ENCODE measurements around the gene FANCE. TPM values are rescaled to one million over a fixed set of nuclear protein-coding genes. Genes with fewer than 3 reads are reported as not detected.

The FANCE gene
- total RNA-seq, 1 donor from 2014 or later, result 7.5 TPM

DNA sequence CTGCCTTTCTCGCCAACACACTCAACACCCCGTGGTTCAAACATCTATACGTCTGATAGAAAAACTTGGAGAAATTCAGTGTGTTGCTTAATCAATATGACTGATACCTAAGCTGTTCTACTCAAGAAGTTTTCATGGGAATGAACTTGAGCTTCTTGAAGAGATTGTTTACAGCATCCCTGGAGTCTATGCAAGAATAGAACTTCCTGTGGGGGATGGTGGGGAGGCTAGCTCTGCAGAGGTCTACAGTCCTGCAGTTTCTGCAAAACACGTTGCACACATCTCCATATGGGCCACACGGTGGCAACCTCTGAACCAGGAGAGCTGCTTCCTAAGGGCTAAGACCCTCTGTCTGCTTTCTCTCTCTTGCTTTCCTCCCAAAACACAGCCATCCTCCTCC, 32.7 kb upstream of the FANCE start:
- DNase-seq (ENCODE audit: low read depth), result no peak
- TF ChIP-seq, protein P1, sequence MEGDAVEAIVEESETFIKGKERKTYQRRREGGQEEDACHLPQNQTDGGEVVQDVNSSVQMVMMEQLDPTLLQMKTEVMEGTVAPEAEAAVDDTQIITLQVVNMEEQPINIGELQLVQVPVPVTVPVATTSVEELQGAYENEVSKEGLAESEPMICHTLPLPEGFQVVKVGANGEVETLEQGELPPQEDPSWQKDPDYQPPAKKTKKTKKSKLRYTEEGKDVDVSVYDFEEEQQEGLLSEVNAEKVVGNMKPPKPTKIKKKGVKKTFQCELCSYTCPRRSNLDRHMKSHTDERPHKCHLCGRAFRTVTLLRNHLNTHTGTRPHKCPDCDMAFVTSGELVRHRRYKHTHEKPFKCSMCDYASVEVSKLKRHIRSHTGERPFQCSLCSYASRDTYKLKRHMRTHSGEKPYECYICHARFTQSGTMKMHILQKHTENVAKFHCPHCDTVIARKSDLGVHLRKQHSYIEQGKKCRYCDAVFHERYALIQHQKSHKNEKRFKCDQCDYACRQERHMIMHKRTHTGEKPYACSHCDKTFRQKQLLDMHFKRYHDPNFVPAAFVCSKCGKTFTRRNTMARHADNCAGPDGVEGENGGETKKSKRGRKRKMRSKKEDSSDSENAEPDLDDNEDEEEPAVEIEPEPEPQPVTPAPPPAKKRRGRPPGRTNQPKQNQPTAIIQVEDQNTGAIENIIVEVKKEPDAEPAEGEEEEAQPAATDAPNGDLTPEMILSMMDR (conservative IDR thresholded peaks at IDR 0.05; ENCODE audit: low read depth, low read length), result no peak
- H3K4me3 ChIP-seq (ENCODE audit: low read depth, low read length), result no peak overlapping the region

DNA sequence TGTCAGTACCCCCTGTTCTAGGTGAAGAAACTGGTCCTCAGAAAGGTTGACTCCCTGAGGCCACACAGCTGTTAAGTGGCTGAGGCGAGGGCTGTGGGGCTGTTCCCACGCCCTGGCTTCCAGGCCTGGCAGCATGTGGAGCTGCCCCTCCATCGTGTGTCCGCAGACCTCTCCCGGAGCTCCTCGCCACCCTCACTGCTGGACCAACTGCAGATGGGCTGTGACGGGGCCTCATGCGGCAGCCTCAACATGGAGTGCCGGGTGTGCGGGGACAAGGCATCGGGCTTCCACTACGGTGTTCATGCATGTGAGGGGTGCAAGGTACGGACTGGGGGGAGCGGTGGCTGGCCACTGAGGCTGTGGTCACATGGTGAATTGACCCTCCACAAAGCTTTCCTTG, 32.2 kb upstream of the FANCE start:
- no peak overlapping the region for H3K4me3 ChIP-seq (ENCODE audit: low read depth, low read length)
- TF ChIP-seq, protein P1 (conservative IDR thresholded peaks at IDR 0.05; ENCODE audit: low read depth, low read length), result no peak
- no peak for DNase-seq (ENCODE audit: low read depth)

DNA sequence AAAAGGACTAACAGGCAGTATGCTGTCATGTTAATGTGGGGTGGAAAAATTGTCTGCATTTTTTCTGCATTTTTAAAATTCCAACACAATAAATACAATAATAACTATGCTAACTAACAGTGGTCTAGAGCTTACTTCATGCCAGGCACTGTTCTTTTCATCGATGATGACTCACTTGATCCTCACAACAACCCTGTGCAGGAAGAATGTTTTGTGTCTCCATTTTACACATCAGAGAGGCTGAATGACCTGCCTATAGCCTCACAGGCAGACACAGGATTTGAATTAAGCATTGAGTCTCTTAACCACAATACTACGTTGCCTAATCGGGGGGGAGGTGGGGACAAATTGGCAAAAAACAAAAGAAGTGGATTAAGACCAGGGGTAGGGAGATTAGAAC, 26.9 kb upstream of the FANCE start:
- TF ChIP-seq, protein P1 (conservative IDR thresholded peaks at IDR 0.05; ENCODE audit: low read depth, low read length), result no peak
- DNase-seq (ENCODE audit: low read depth), result no peak
- no peak overlapping the region for H3K4me3 ChIP-seq (ENCODE audit: low read depth, low read length)

DNA sequence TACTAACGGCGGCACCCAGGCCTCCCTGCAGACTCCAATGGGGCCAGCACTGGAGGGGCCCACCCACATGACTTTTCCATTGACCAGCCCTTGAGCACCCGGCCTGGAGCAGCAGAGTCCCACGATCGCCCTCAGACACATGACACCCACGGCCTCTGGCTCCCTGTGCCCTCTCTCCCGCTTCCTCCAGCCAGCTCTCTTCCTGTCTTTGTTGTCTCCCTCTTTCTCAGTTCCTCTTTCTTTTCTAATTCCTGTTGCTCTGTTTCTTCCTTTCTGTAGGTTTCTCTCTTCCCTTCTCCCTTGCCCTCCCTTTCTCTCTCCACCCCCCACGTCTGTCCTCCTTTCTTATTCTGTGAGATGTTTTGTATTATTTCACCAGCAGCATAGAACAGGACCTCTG, 26.1 kb upstream of the FANCE start:
- DNase-seq (ENCODE audit: low read depth), result no peak
- TF ChIP-seq, protein P1 (conservative IDR thresholded peaks at IDR 0.05; ENCODE audit: low read depth, low read length), result no peak
- H3K4me3 ChIP-seq (ENCODE audit: low read depth, low read length), result no peak overlapping the region

DNA sequence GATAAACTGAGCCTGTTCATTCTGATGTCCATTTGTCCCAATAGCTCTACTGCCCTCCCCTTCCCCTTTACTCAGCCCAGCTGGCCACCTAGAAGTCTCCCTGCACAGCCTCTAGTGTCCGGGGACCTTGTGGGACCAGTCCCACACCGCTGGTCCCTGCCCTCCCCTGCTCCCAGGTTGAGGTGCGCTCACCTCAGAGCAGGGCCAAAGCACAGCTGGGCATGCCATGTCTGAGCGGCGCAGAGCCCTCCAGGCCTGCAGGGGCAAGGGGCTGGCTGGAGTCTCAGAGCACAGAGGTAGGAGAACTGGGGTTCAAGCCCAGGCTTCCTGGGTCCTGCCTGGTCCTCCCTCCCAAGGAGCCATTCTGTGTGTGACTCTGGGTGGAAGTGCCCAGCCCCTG, 24.7 kb upstream of the FANCE start:
- DNase-seq (ENCODE audit: low read depth), result no peak
- TF ChIP-seq, protein P1 (conservative IDR thresholded peaks at IDR 0.05; ENCODE audit: low read depth, low read length), result no peak
- no peak overlapping the region for H3K4me3 ChIP-seq (ENCODE audit: low read depth, low read length)

- TF ChIP-seq, protein P1 (conservative IDR thresholded peaks at IDR 0.05; ENCODE audit: low read depth, low read length), result no peak
- no peak for DNase-seq (ENCODE audit: low read depth)
- no peak overlapping the region for H3K4me3 ChIP-seq (ENCODE audit: low read depth, low read length)
Observed at GRCh38 chr6:35427851-35428321, 24.3 kb upstream of the FANCE start.

- TF ChIP-seq, protein P1 (conservative IDR thresholded peaks at IDR 0.05; ENCODE audit: low read depth, low read length), result no peak
- no peak for DNase-seq (ENCODE audit: low read depth)
Observed at GRCh38 chr6:35428421-35429149, 23.6 kb upstream of the FANCE start.

More at GRCh38 chr6:35428421-35429149, 23.6 kb upstream of the FANCE start:
- no peak overlapping the region for H3K4me3 ChIP-seq (ENCODE audit: low read depth, low read length)
